Left lung (tissue), 10 donors: ENCODE measurements around the gene CRACR2A. TPM values are rescaled to one million over a fixed set of nuclear protein-coding genes. Genes with fewer than 3 reads are reported as not detected.

Experiments
- ATAC-seq: fragments of 200-7000 bp; cut with Tn5 transposase; one replicate; pipeline ENCODE4 v1.9.1; 2020; ENCODE audit warnings: moderate library complexity
- DNase-seq, 4 donors: peaks; one replicate each; pipeline ENCODE4 v3.0.0-alpha.2; 2013 to 2020
- H3K27ac ChIP-seq, 2 donors: fragments of 200-600 bp; sonication (generic) in 1 of 2; one replicate each; pipeline versions ENCODE4 v1.5.0 to v1.8.0; 2020 to 2021
- H3K27me3 ChIP-seq, 2 donors: fragments of 200-600 bp; sonication (generic) in 1 of 2; one replicate each; pipeline versions ENCODE4 v1.5.0 to v1.8.0; 2020 to 2021
- H3K36me3 ChIP-seq, 2 donors: fragments of 200-600 bp; sonication (generic) in 1 of 2; one replicate each; pipeline versions ENCODE4 v1.5.0 to v1.8.0; 2020 to 2021
- H3K4me1 ChIP-seq, 2 donors: fragments of 200-600 bp; one replicate each; pipeline ENCODE4 v1.8.0; 2021
- H3K4me3 ChIP-seq, 2 donors: fragments of 200-600 bp; sonication (generic) in 1 of 2; one replicate each; pipeline versions ENCODE4 v1.5.0 to v1.8.0; 2020 to 2021; ENCODE audit warnings: mild to moderate bottlenecking in 1 of 2
- H3K9me3 ChIP-seq, 2 donors: fragments of 200-600 bp; sonication (generic) in 1 of 2; one replicate each; pipeline versions ENCODE4 v1.5.0 to v1.8.0; 2020 to 2021
- CTCF ChIP-seq, 2 donors: fragments of 200-600 bp; sonication (generic) in 1 of 2; IDR thresholded peaks; one replicate each; pipeline versions ENCODE4 v1.5.0 to v1.8.0; 2021; ENCODE audit warnings: antibody characterized with exemption in 2 of 2
- intact Hi-C, 2 donors: fragments of 100-400 bp; cut with DNase I; formaldehyde crosslinking; loops; one replicate each; pipeline versions ENCODE4 v1.11.2 to v1.14.2; 2022
- polyA plus RNA-seq, 6 donors: library from polyadenylated mRNA; unstranded; fragments of 120-200 nt; gene quantifications; one replicate each; pipeline ENCODE4 v1.2.1, GENCODE V29; 2013; ENCODE audit not compliant: insufficient read length in 6 of 6
- total RNA-seq, 2 donors: library from RNA; stranded (reverse); fragmentation: NEBNext Ultra II Directional; extraction: Animal tissue kit (Norgen Biotek cat#: 25700); gene quantifications; one replicate each; pipeline ENCODE4 v1.2.1, GENCODE V29; 2021
- donor health status: DM: no; HTN: yes; CAD: no.
- donor health status: DM: no; HTN: no; CAD: no.

The CRACR2A gene
- total and polyA plus RNA-seq, 8 donors = 3.2 to 6.5 (median 3.8) TPM

GRCh38 chr12:3632256-3632655 is 120.7 kb downstream of the CRACR2A start:
- H3K4me3 ChIP-seq = no peak overlapping the region
- intact Hi-C loops = no loop called here
- peaks cover 0 to 27% of the 10 kb centered on the region in 2 donors for H3K36me3 ChIP-seq
- H3K9me3 ChIP-seq = no peaks in the 10 kb centered on the region
- ATAC-seq = no peak
- no peak for DNase-seq
- H3K27me3 ChIP-seq = no peaks in the 10 kb centered on the region
- no peak for TF ChIP-seq CTCF (IDR thresholded peaks at IDR 0.05)
- no peak overlapping the region for H3K27ac ChIP-seq
- H3K4me1 ChIP-seq = no peaks in the 10 kb centered on the region

- intact Hi-C loops = no loop called here
- ATAC-seq = no peak
- no peak for DNase-seq
Measured at GRCh38 chr12:3631759-3632158, 121.2 kb downstream of the CRACR2A start.

GRCh38 chr12:3631272-3631637 is 121.7 kb downstream of the CRACR2A start:
- Histone ChIP-seq H3K27me3 (no peaks in the 10 kb centered on the region), H3K4me1 (no peaks in the 10 kb centered on the region), H3K9me3 (no peaks in the 10 kb centered on the region), H3K36me3 (peaks cover 0 to 28% of the 10 kb centered on the region in 2 donors), H3K4me3 (no peak overlapping the region), H3K27ac (no peak overlapping the region)
- no peak for DNase-seq
- no peak for TF ChIP-seq CTCF (IDR thresholded peaks at IDR 0.05)
- intact Hi-C loops = no loop called here
- no peak for ATAC-seq

More at GRCh38 chr12:3631759-3632158, 121.2 kb downstream of the CRACR2A start:
- H3K4me1 ChIP-seq = no peaks in the 10 kb centered on the region
- no peak for TF ChIP-seq CTCF (IDR thresholded peaks at IDR 0.05)
- H3K36me3 ChIP-seq = peaks cover 0 to 28% of the 10 kb centered on the region in 2 donors
- no peaks in the 10 kb centered on the region for H3K27me3 ChIP-seq
- no peaks in the 10 kb centered on the region for H3K9me3 ChIP-seq
- no peak overlapping the region for H3K27ac ChIP-seq
- H3K4me3 ChIP-seq = no peak overlapping the region

- intact Hi-C loops = no loop called here
- Histone ChIP-seq H3K36me3 (peaks cover 0 to 31% of the 10 kb centered on the region in 2 donors), H3K4me3 (no peak overlapping the region), H3K4me1 (no peaks in the 10 kb centered on the region), H3K9me3 (no peaks in the 10 kb centered on the region), H3K27ac (no peak overlapping the region), H3K27me3 (no peaks in the 10 kb centered on the region)
- ATAC-seq (no peak), DNase-seq (no peak)
- TF ChIP-seq CTCF (IDR thresholded peaks at IDR 0.05) = no peak
Measured at GRCh38 chr12:3630621-3631271, 122.2 kb downstream of the CRACR2A start.

GRCh38 chr12:3630111-3630510 is 122.8 kb downstream of the CRACR2A start:
- Histone ChIP-seq H3K4me1 (no peaks in the 10 kb centered on the region), H3K4me3 (no peak overlapping the region), H3K27ac (no peak overlapping the region), H3K36me3 (peaks cover 0 to 35% of the 10 kb centered on the region in 2 donors), H3K27me3 (no peaks in the 10 kb centered on the region), H3K9me3 (no peaks in the 10 kb centered on the region)
- intact Hi-C loops = no loop called here
- no peak for DNase-seq
- no peak for ATAC-seq
- TF ChIP-seq CTCF (IDR thresholded peaks at IDR 0.05) = no peak
